Renal cortex interstitium (tissue), 11 donors: ENCODE measurements around the gene CPA4. TPM values are rescaled to one million over a fixed set of nuclear protein-coding genes. Genes with fewer than 3 reads are reported as not detected.
"Not testable (repeated sequence)": the region's sequence is repeated elsewhere in the genome, so short reads cannot be mapped to it uniquely, and the experiment has no call there.

Source experiments
- DNase-seq, 11 donors: peaks; one replicate each; pipeline ENCODE4 v3.0.0-alpha.2; 2013; ENCODE audit warnings: low read depth in 9 of 11, low spot score in 4 of 11; ENCODE audit errors: extremely low read depth in 1 of 11
- polyA plus RNA-seq, 3 donors: library from polyadenylated mRNA; unstranded; fragments of 120-200 nt; gene quantifications; one replicate each; pipeline ENCODE4 v1.2.1, GENCODE V29; 2013; ENCODE audit not compliant: insufficient read length in 3 of 3

The CPA4 gene
- polyA plus RNA-seq, 3 donors = 0.14 to 0.71 (median 0.27) TPM

DNA sequence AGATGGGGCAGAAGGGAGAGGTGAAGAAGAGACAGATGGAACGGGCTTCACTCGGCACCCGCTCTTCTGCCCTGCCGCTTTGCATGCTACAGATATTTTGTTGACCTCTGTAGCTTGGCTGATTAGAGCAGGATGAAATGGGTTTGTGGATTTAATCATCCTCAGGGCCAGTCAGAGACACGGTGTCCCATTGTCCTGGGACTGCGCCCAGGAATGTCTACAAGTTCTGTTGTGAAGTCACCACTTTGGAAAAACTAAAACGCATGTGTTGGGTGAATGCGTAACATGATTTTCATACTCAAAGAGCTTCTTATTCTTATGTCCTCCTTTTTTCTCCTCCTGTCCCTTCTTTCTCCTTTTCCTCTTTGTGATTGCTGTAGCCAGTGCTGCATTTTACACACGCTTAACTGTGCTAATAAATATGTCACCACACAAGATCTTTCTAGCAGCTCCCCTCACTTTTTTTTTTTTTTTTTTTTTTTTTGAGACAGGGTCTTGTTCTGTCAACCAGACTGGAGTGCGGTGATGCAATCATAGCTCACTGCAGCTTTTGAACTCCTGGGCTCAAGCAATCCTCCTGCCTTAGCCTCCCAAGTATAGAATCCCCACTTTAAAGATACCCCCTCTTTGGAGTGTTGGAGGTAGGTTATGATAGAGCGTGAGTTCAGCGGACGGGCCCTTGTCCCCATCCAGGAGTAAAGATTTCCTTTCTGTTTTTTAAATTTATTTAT lies 3.4 kb downstream of the CPA4 start:
- no peak for DNase-seq

DNA sequence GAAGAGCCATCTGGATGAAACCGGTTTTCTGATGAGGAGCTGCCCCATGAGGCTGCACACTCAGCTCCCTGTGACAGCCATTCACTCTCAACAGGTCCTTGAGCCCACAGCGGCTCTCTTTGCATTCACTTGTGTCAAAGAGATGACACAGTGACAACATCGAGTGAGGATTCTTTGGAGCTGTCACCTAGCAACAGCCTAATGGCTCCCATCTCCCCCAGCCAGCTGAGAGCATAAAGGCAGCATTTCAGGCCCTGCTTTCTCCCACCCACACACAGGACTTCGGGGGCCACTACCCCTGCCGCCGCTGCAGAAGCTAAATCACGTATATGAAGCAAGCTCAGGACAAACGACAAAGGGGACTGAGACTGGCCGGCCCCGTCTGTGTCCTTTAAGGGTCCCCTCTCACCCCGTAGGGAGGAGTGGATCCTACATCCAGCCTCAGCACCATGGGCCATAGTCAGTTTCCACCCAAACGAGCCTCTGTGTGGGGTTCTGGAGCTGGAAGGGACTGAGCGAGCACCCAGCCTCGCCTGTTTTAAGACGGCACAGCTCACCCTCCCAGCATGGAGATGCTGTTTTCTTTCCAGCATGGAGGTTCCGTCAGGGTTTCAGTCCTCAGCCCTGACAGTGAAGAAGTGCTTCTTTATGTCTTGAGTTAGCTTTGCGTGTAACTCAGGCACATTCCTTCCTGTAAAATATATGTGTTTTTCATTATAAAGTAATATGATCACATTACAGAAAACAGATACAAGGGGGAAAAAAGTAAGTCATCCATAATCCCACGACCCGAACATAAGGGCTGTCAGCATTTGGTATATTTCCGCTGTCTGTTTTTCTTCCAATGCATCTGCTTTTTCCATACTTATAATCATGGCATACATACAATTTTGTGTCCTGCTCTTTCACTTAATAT lies 4.9 kb downstream of the CPA4 start:
- DNase-seq = no peak

DNA sequence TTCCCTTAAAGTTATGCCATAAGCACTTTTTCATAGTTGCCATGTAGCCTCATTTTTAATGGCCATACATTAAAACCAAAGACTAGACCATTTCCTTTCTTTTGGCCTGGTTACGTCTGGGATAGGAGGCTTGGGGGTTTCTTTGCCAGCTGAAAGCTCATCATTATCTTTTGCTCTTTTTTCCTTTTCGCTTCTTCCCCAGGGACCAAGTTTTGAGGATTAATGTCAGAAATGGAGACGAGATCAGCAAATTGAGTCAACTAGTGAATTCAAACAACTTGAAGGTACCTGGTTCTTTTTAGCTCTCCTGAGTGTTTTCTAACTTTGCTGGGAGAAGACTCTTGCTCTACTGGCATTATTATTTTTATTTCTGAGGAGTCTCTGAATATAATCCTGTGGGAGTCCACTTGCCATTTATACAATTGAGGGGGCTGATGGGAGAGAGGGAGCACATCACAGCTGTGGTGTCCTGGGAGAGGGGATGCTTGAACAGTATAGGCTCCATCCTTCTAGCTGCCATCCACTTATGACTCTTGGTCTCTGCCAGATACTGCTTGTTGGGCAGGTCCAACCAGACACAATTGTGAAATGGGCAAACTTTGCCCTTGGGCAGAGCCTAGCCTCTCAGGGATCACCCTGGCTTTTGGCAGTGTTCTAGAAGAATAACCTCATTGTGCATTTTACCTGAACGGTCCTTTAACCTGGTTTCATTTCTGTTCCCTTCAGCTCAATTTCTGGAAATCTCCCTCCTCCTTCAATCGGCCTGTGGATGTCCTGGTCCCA lies 5.8 kb downstream of the CPA4 start:
- DNase-seq = no peak

DNA sequence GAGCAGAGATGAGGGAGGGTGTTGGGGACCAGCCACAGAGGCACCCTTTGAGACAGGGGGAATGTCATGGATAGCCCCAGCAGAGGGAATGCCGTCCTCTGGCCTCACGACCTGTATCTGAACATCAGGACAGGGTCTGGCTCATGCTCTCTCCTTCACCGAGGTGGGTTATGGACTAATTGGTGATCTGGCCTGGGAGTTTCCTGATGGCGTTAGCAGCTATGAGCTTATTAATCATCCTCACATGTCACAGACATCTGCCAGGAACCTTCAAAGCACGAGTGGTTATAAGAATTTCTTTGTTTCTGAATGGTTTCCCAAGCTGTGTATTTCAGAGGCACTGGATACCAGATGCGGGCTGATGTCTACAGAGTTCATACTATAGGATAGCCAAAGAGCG lies 6.9 kb downstream of the CPA4 start:
- no peak for DNase-seq

DNA sequence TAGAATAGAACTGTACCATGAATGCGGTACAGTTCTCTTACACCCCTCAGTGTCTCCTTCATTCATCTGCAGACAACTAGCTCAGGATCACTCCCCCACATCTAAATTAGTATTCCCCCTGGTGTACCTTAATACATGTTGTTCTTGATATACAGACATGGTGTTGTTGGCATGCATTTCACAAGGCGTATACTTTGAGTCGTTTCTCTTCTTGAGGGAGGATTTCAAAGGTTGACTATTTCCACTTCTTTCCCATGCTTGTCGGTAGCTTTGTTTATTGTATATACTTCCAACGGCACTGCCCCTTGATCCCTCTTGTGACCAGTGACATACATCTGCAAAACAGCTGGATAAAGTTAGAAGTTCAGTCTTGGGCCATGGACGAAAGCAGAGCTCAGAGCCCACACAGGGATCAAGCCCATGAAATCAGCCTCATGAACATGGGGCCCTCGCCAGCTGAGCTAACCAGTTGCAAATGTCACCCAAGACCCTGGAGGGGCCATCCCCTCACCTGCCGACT lies 8.6 kb downstream of the CPA4 start:
- DNase-seq = peak in 4 of 11 donors; percentile 37 to 51 (median 46)

DNA sequence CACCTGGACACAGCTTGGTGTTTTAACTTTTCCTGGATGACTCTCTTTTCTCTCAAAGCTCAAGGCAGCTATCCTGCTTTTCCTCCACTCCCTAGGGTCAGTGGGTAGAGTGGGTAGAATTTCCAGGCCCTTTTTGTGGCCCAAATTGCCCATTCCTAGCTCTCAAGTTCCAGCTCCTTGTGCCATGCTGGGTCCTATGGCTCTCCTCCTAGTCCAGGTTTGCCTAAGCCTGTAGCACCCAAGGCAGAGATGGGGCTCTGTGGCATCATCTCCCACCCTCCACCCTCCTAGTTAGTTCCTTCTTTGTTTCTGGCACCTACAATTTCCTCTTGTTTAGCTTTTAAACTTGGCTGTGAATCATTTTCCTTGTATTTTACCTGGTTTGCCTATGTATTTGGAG lies 9.7 kb downstream of the CPA4 start:
- no peak for DNase-seq

DNA sequence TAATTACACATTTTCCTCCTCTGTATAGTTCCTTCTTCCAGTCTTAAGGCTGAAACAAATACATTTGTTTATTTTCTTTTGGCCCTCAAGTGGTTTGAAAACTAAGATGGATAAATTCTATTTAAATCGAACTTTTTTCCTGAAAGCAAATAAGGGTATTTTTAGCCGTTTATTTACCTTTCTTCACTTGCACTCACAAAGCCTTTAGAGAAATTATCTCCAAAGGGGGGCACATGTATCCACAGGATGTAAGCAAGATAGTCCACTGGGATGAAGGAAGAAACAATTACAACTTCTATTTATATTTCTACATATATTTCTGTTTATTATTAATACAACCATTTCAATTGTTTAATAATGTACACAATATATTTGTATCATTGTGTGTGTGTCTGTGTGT lies 10.2 kb downstream of the CPA4 start:
- DNase-seq = no peak

DNA sequence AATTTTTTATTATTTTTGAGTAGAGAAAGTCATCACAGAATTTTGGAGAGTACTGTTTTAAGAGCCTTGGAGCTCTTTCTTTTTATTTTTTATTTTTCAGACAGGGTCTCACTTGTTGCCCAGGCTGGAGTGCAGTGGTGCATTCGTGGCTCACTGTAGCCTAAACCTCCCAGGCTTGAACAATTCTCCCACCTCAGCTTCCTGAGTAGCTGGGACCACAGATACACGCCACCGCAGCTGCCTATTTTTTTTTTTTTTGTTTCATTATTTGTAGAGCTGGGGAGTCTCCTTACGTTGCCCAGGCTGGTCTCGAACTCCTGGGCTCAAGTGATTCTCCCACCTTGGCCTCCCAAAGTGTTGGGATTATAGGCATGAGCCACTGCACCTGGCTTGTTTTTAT lies 10.6 kb downstream of the CPA4 start:
- no peak for DNase-seq

DNA sequence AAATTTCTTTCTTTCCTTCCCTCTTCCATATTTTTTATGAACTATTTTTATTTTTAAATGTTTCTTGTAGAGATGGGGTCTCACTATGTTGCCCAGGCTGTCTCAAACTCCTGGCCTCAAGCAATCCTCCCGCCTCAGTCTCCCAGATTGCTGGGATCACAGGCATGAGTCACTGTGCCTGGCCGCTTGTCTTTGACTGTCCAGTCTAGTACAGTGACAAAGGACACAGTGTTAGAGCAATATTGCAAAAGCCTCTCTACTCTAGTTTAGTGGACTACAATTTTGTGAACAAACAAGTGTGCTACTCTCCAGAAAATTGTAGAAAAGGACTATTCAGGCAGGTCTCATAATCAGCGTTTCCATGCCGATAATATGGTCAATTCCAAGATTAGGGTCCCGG lies 11.0 kb downstream of the CPA4 start:
- no peak for DNase-seq

DNA sequence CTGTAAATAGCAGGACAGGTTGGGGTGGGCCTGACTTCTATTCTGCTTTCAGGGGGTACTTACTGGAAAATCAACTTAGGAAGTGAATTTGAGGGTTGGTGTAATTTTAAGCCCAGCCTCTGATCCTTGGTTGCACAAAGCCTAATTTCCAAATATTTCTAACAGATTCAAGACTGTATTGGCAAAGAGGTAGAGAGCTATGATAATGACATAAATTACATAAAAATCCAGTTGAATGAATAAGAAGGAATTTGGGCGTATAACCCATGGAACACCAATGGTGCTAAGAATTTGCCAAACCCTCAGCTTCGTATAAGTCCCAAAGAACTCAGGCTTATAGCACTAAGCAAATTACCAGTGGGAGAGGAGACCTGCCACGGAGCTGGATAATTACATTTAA lies 11.9 kb downstream of the CPA4 start:
- no peak for DNase-seq

DNA sequence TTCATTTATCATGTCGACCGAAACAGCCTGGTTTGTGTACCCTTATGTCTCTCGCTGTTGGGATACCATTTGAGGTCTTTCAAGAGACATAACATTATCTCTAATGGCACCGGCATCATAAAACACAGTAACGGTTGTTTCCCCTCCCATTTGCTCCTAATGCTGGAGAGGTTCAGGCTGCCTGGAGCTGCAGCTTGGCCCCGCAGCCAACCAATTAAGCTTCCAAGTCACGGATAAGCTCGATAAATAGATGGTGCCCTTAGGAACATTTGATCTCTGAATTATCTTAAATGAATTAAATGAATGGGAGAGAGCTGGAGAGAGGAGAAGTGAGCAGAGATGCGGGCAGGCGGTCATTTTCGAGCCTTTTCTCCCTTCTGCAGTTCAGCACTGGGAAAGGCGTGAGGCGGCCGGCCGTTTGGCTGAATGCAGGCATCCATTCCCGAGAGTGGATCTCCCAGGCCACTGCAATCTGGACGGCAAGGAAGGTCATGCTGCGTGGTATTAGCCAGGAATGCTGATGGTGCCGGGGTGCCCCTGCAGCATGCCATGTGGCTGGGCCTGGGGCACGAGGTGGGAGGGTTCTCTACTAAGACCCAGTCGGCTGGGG lies 12.6 kb downstream of the CPA4 start:
- DNase-seq = no peak

DNA sequence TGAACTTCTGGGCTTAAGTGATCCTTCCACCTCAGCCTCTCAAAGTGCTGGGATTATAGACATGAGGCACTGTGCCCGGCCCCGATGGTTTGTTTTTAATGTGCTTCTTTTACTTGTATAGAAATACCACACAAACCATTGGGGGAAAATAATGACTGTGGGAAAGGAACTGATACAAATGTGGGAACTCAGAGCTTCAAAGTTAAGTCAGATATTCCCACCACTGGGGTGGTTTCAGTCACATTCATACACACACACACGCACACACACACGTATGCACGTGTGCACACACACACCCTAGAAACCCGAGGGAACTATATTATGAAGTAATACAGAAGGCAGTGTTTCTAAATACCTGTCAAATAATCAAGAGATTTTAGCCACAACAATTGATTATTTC lies 17.0 kb downstream of the CPA4 start:
- no peak for DNase-seq

DNA sequence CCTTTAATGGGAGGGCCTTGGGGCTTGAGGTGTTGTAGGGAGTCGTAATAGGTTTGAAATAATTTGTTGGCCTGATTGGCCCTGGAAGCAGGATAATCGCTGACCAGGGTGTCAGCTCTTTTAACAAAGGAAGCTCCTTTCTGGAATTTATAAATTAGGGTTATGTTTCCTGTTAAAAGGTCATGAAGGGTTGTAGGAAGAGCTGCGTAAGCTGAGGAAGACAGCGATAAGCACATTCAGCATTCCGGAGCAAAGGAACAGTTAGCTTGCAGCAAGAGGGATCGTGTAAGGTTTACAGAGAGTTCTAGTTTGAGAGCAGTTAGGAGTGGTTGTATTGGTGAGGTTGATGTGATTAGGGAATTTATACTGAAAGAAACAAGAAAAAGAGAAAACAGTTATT lies 21.3 kb downstream of the CPA4 start:
- no peak for DNase-seq

DNA sequence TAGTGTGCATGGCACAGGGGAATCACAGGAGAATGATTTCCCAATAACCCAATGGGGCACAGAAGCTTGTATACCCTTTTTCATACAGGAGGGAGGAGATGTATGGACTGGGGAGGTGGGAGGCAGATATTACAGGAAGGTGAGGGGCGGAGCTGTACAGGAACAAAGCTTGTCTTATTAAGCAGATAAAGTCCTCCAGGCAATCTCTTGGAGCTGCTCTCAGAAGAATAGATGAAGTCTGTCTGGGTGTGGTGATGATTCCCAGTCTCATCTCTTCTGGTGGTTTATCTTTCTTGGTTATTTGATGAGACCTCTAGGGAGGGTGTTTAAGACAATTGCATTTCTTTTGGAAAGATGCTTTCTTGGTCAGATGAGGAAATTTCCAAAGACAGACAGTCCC lies 26.6 kb downstream of the CPA4 start:
- no peak for DNase-seq

DNA sequence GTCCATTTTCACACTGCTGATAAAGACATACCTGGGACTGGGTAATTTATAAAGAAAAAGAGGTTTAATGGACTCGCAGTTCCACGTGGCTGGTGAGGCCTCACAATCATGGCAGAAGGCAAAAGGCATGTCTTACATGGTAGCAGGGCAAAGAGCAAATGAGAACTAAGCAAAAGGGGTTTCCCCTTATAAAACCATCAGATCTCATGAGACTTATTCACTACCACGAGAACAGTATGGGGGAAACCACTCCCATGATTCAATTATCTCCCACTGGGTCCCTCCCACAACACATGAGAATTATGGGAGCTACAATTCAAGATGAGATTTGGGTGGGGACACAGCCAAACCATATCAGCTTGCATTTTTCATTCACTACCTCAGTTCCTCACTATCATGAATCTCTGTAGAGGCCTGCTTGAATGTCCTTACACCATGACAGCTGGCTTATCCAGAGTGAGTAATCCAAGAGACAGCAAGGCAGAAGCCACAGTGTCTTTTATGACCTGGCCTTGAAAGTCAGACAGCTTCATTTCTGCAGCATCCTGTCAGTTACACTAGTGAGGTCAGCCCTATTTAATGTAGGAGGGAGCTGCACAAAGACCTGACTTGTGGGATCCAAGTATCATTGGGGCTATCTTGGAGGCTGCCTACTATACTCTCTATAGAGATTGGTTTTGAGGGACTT lies 28.7 kb downstream of the CPA4 start:
- not testable (repeated sequence) for DNase-seq

DNA sequence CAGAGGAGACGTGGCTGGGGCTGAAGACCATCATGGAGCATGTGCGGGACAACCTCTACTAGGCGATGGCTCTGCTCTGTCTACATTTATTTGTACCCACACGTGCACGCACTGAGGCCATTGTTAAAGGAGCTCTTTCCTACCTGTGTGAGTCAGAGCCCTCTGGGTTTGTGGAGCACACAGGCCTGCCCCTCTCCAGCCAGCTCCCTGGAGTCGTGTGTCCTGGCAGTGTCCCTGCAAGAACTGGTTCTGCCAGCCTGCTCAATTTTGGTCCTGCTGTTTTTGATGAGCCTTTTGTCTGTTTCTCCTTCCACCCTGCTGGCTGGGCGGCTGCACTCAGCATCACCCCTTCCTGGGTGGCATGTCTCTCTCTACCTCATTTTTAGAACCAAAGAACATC lies 29.7 kb downstream of the CPA4 start:
- DNase-seq = no peak

DNA sequence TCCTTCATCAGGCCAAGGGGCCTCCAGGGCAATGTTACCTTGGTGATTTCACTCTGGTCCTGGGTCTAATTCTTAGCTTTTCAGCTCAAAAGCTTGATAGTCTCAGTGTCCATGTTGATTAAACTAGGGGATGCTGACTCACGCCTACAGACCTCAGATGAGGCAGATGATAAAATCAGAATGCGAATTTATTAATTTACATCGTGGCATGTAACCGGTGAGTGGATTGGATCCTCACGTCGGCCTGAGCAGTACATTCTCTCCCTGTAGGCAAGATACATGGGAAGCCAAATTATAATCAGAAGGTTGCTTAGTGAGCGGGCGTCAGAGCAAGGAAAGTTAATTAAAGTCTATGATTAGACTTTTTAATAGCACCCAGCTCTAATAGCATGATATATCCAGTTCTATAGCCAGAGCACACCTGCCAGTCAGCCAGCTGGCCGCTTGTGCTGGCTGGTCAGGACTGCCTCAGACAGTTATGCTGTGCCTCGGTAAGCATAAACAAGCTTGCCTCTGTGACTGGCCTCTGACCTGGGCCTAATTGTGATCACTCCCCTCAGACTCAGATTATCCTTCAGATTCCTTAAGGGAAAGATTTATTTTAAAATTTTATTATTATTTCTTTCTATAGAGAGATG lies 31.5 kb downstream of the CPA4 start:
- DNase-seq = peak in 1 of 11 donors; percentile 11

DNA sequence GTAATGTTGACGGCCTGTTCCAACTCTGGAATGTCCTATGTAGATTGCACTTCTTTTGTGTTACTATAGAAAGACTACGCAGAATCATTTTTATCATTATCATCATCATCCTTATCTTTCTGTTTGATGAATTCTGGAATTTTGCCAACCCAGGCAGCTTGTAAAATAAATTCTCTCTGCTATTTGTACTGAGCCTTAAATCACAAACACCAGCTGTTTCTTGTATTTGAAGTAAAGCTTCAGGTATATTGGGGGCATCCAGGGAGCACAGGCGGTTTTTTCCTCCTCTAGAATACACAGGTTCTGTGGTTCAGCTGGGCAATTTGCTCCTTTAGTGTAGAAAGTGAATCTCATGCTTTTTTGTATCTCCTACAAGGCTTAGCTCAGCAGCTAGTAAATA lies 36.7 kb downstream of the CPA4 start:
- no peak for DNase-seq
